HCT116 (cell line): ENCODE data around the gene TUBB4B. TPM values are rescaled to one million over a fixed set of nuclear protein-coding genes. Genes with fewer than 3 reads are reported as not detected.

Experiments
- ATAC-seq: fragments of 200-7000 bp; cut with Tn5 transposase; 2 replicates; pipeline ENCODE4 v1.9.1; 2020; ENCODE audit warnings: mild to moderate bottlenecking, moderate library complexity
- BruUV-seq: library from RNA; stranded (reverse); fragments of 400-500 nt; replicated peaks from 2 replicates; lab custom pipeline; 2021; lab: Mats Ljungman, UMichigan
- CTCF ChIA-PET: fragments of 300-600 bp; sonication (Branson Sonifier 250); formaldehyde crosslinking; loops from one replicate; lab custom pipeline; 2021; ENCODE audit warnings: antibody characterized with exemption; lab: Charles Lee
- POLR2A ChIA-PET: fragments of 300-600, 350-600 bp; sonication (Branson Sonifier 250); formaldehyde crosslinking; loops from one replicate; lab custom pipeline; 2021; ENCODE audit warnings: antibody characterized with exemption; lab: Charles Lee
- RAD21 ChIA-PET, 2 experiments: fragments of 300-600 bp; sonication (Branson Sonifier 250); formaldehyde crosslinking; loops; one replicate each; lab custom pipeline; 2023; ENCODE audit warnings: low total read pairs in 2 of 2; ENCODE audit not compliant: uncharacterized antibody in 2 of 2, unreplicated experiment in 2 of 2, low non-redundant PET in 1 of 2; lab: Charles Lee
- DNase-seq: peaks from one replicate; pipeline ENCODE4 v3.0.0-alpha.2; 2010; ENCODE audit warnings: low read depth, low spot score
- H2AFZ ChIP-seq: fragments of 200-600 bp; shearing (Covaris generic), sonication (generic); 2 replicates; pipeline ENCODE4 v1.6.1; 2017; ENCODE audit warnings: low read depth, mixed run types, mixed read lengths, antibody characterized with exemption, low read length; ENCODE audit not compliant: poor library complexity, severe bottlenecking
- H3K27ac ChIP-seq: 2 replicates; pipeline ENCODE4 v1.5.1; 2012; ENCODE audit warnings: low read depth, low read length
- H3K27me3 ChIP-seq: fragments of 200-600 bp; sonication (generic); 2 replicates; pipeline ENCODE4 v1.6.1; 2016; ENCODE audit warnings: mixed run types, low read length, mixed read lengths; ENCODE audit not compliant: insufficient read depth
- H3K36me3 ChIP-seq, 2 experiments: fragments of 200-500 bp in 1 of 2; fragments of 200-600 bp in 1 of 2; sonication (Bioruptor generic) in 1 of 2; sonication (generic) in 1 of 2; 2 replicates each; pipeline versions ENCODE4 v1.5.1 to v1.6.1; 2014 to 2016; ENCODE audit warnings: low read length in 2 of 2, inconsistent platforms in 1 of 2, mixed read lengths in 1 of 2, mixed run types in 1 of 2; ENCODE audit not compliant: insufficient read depth in 2 of 2, control insufficient read depth in 1 of 2
- H3K4me1 ChIP-seq, 2 experiments: fragments of 200-600 bp in 1 of 2; sonication (generic) in 1 of 2; 2 replicates each; pipeline versions ENCODE4 v1.5.1 to v1.6.1; 2012 to 2017; ENCODE audit warnings: low read length in 2 of 2, inconsistent platforms in 1 of 2, mild to moderate bottlenecking in 1 of 2, mixed read lengths in 1 of 2, mixed run types in 1 of 2, moderate library complexity in 1 of 2; ENCODE audit not compliant: insufficient read depth in 2 of 2, control insufficient read depth in 1 of 2
- H3K4me2 ChIP-seq: fragments of 200-600 bp; sonication (generic); 2 replicates; pipeline ENCODE4 v1.6.1; 2017; ENCODE audit warnings: mixed run types, low read length, mixed read lengths
- H3K4me3 ChIP-seq, 2 experiments: fragments of 200-600 bp in 1 of 2; sonication (generic) in 1 of 2; replicated peaks in 1 of 2; 2 replicates each; pipeline ENCODE4 v1.5.1; 2011 to 2016; ENCODE audit warnings: low read length in 2 of 2, control low read depth in 1 of 2, low read depth in 1 of 2, mild to moderate bottlenecking in 1 of 2, mixed read lengths in 1 of 2, mixed run types in 1 of 2
- H3K79me2 ChIP-seq: fragments of 200-600 bp; sonication (generic); 2 replicates; pipeline ENCODE4 v1.6.1; 2017; ENCODE audit warnings: mild to moderate bottlenecking, mixed run types, low read length, moderate library complexity, mixed read lengths; ENCODE audit not compliant: insufficient read depth
- H3K9ac ChIP-seq: fragments of 200-600 bp; sonication (generic); 2 replicates; pipeline ENCODE4 v1.6.1; 2016; ENCODE audit warnings: low read length, mixed read lengths
- H3K9me2 ChIP-seq: fragments of 200-600 bp; sonication (generic), shearing (Covaris generic); 2 replicates; pipeline ENCODE4 v1.6.1; 2017; ENCODE audit warnings: mixed run types, mild to moderate bottlenecking, moderate library complexity; ENCODE audit not compliant: insufficient read depth
- H3K9me3 ChIP-seq, 2 experiments: fragments of 200-500 bp in 1 of 2; fragments of 200-600 bp in 1 of 2; sonication (Bioruptor generic) in 1 of 2; sonication (generic) in 1 of 2; 2 replicates each; pipeline ENCODE4 v1.6.1; 2014 to 2017; ENCODE audit warnings: low read length in 2 of 2, mixed read lengths in 2 of 2, inconsistent platforms in 1 of 2, low read depth in 1 of 2, mild to moderate bottlenecking in 1 of 2, mixed run types in 1 of 2, moderate library complexity in 1 of 2; ENCODE audit not compliant: control insufficient read depth in 1 of 2, insufficient read depth in 1 of 2
- H4K20me1 ChIP-seq: fragments of 200-600 bp; sonication (generic), shearing (Covaris generic); 2 replicates; pipeline ENCODE4 v1.6.1; 2017; ENCODE audit warnings: mixed run types, mild to moderate bottlenecking, moderate library complexity; ENCODE audit not compliant: insufficient read depth
- CBX3 ChIP-seq: IDR thresholded peaks from 2 replicates; pipeline ENCODE4 v1.6.1; 2012; ENCODE audit warnings: low read depth
- CEBPB ChIP-seq: IDR thresholded peaks from 2 replicates; pipeline ENCODE4 v1.6.1; 2012; ENCODE audit warnings: low read depth
- FOSL1 ChIP-seq: IDR thresholded peaks from 2 replicates; pipeline ENCODE4 v1.6.1; 2012; ENCODE audit warnings: low read depth
- JUND ChIP-seq: IDR thresholded peaks from 2 replicates; pipeline ENCODE4 v1.6.1; 2012
- POLR2A ChIP-seq: IDR thresholded peaks from 2 replicates; pipeline ENCODE4 v1.7.0; 2011; ENCODE audit warnings: borderline replicate concordance; ENCODE audit not compliant: insufficient read depth, insufficient read length; ENCODE audit errors: extremely low read depth
- POLR2AphosphoS5 ChIP-seq: IDR thresholded peaks from 2 replicates; pipeline ENCODE4 v1.6.1; 2011; ENCODE audit warnings: mild to moderate bottlenecking, low read depth, low read length, moderate library complexity
- RAD21 ChIP-seq: IDR thresholded peaks from 2 replicates; pipeline ENCODE4 v1.6.1; 2012; ENCODE audit warnings: low read depth, mild to moderate bottlenecking
- TCF7L2 ChIP-seq: IDR thresholded peaks from 2 replicates; pipeline ENCODE4 v1.7.0; 2011; ENCODE audit warnings: borderline replicate concordance, inconsistent platforms; ENCODE audit not compliant: insufficient read depth, insufficient read length; ENCODE audit errors: extremely low read depth
- ZFX ChIP-seq: fragments of 450-650 bp; IDR thresholded peaks from 2 replicates; pipeline ENCODE4 v1.6.1; 2017
- ZNF274 ChIP-seq: fragments of 200-500 bp; sonication (Bioruptor generic); IDR thresholded peaks from 2 replicates; pipeline ENCODE4 v1.6.1; 2014; ENCODE audit warnings: mild to moderate bottlenecking, low read depth, low read length, inconsistent platforms
- intact Hi-C: fragments of 100-400 bp; cut with micrococcal nuclease; formaldehyde crosslinking; loops from 2 replicates; pipeline ENCODE4 v1.10.0; 2022
- total RNA-seq: library from RNA; stranded (reverse); gene quantifications from one replicate; pipeline ENCODE4 v1.2.1, GENCODE V29; 2021; ENCODE audit not compliant: unreplicated experiment
- TF ChIP-seq, protein P1 (sequence below), 3 experiments: fragments of 200-600 bp in 1 of 3; sonication (generic) in 1 of 3; IDR thresholded peaks in 2 of 3; conservative IDR thresholded peaks in 1 of 3; 2 replicates each; pipeline ENCODE4 v1.5.1; 2012 to 2017; ENCODE audit warnings: low read depth in 2 of 3, low read length in 2 of 3, antibody characterized with exemption in 1 of 3, borderline replicate concordance in 1 of 3, control low read depth in 1 of 3, mild to moderate bottlenecking in 1 of 3, mixed read lengths in 1 of 3, mixed run types in 1 of 3, moderate library complexity in 1 of 3; ENCODE audit not compliant: insufficient read depth in 1 of 3
- TF ChIP-seq, protein P2 (sequence below): IDR thresholded peaks from 2 replicates; pipeline ENCODE4 v1.6.1; 2012; ENCODE audit warnings: low read depth

The TUBB4B gene
- total RNA-seq, 1 experiment from 2014 or later = 502 TPM

DNA sequence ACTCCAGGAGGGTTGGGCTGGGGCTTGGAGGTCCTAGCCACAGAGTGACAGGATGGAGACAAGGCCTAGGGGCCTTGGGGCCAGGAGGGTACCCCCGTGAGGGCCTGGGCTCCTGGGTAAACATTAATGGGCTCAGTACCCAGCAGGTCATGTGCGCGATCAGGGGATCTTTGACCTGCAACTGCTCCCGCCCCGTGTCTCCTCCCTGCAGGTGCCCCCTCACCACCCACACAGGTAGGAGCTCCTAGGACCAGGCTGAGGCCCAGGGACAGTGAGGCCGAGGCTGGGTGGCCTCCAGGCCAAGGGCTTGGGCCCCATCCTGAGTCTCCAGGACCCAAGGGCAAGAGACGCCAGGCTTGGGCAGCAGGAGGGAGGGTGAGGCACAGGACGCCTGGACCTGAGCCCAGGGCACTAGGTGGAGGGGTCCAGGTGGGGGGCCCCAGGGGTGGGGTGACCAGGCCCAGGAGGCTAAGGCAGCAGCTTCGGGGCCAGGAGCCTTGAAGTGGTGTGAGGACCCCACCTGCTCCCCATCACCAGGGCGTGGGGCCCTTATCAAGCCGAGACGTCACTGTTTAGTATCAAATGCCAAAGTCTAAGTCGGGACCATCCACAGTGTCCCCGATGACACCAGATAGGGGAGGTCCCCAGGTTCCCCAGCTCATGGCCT lies 10.2 kb upstream of the TUBB4B start, which contains the start of gene SLC34A3:
Gene SLC34A3, plus strand, starts transcription at position 197 of the 667 bp plus-strand sequence. CDS start 802 bp downstream, outside the sequence.
- Histone ChIP-seq H3K27me3 (no peaks in the 10 kb centered on the region), H3K79me2 (no peaks in the 10 kb centered on the region), H3K4me2 (no peak within 1 kb of the TSS), H3K36me3 (no peaks in the 10 kb centered on the region), H4K20me1 (no peaks in the 10 kb centered on the region), H3K9me3 (no peaks in the 10 kb centered on the region), H3K4me3 (no peak within 1 kb of the TSS), H3K27ac (no peak within 1 kb of the TSS; the same call in 1 of the 2 replicates), H3K9ac (no peak within 1 kb of the TSS), H2AFZ (no peak within 1 kb of the TSS)
- RAD21 ChIA-PET = no interaction called here
- CTCF ChIA-PET = no interaction called here
- POLR2A ChIA-PET = no interaction called here
- intact Hi-C loops = no loop called here
- ATAC-seq = no peak
- no peak for TF ChIP-seq CBX3
- no peak for TF ChIP-seq ZFX
- TF ChIP-seq POLR2A = no peak
- TF ChIP-seq, protein P1, sequence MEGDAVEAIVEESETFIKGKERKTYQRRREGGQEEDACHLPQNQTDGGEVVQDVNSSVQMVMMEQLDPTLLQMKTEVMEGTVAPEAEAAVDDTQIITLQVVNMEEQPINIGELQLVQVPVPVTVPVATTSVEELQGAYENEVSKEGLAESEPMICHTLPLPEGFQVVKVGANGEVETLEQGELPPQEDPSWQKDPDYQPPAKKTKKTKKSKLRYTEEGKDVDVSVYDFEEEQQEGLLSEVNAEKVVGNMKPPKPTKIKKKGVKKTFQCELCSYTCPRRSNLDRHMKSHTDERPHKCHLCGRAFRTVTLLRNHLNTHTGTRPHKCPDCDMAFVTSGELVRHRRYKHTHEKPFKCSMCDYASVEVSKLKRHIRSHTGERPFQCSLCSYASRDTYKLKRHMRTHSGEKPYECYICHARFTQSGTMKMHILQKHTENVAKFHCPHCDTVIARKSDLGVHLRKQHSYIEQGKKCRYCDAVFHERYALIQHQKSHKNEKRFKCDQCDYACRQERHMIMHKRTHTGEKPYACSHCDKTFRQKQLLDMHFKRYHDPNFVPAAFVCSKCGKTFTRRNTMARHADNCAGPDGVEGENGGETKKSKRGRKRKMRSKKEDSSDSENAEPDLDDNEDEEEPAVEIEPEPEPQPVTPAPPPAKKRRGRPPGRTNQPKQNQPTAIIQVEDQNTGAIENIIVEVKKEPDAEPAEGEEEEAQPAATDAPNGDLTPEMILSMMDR (IDR thresholded peaks at IDR 0.05 in 2 of 3, conservative IDR thresholded peaks at IDR 0.05 in 1 of 3; ENCODE audit: borderline replicate concordance in 1 of 3, insufficient read depth in 1 of 3, low read depth in 2 of 3, low read length in 2 of 3) = no peak
- TF ChIP-seq, protein P2, sequence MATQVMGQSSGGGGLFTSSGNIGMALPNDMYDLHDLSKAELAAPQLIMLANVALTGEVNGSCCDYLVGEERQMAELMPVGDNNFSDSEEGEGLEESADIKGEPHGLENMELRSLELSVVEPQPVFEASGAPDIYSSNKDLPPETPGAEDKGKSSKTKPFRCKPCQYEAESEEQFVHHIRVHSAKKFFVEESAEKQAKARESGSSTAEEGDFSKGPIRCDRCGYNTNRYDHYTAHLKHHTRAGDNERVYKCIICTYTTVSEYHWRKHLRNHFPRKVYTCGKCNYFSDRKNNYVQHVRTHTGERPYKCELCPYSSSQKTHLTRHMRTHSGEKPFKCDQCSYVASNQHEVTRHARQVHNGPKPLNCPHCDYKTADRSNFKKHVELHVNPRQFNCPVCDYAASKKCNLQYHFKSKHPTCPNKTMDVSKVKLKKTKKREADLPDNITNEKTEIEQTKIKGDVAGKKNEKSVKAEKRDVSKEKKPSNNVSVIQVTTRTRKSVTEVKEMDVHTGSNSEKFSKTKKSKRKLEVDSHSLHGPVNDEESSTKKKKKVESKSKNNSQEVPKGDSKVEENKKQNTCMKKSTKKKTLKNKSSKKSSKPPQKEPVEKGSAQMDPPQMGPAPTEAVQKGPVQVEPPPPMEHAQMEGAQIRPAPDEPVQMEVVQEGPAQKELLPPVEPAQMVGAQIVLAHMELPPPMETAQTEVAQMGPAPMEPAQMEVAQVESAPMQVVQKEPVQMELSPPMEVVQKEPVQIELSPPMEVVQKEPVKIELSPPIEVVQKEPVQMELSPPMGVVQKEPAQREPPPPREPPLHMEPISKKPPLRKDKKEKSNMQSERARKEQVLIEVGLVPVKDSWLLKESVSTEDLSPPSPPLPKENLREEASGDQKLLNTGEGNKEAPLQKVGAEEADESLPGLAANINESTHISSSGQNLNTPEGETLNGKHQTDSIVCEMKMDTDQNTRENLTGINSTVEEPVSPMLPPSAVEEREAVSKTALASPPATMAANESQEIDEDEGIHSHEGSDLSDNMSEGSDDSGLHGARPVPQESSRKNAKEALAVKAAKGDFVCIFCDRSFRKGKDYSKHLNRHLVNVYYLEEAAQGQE = no peak
- TF ChIP-seq JUND = no peak
- TF ChIP-seq TCF7L2 = no peak
- TF ChIP-seq RAD21 = no peak
- no peak for TF ChIP-seq CEBPB
- TF ChIP-seq ZNF274 = no peak
- TF ChIP-seq FOSL1 = no peak
- TF ChIP-seq POLR2AphosphoS5 = no peak
- TF ChIP-seq, all 23 proteins: peak for 0
- peaks cover 27 to 38% of the 10 kb centered on the region in 2 experiments for H3K4me1 ChIP-seq
- no peak for DNase-seq
- no peaks in the 10 kb centered on the region for H3K9me2 ChIP-seq
- BruUV-seq = no TSS peak
